Activated CD8-positive, alpha-beta T cell treated with anti-CD3 and anti-CD28 coated beads for 36 hours (primary cell): ENCODE results near the gene CDH23. TPM values are rescaled to one million over a fixed set of nuclear protein-coding genes. Genes with fewer than 3 reads are reported as not detected.

Source experiments
- ATAC-seq: fragments of 200-7000 bp; cut with Tn5 transposase; one replicate; pipeline ENCODE4 v1.10.0; 2021; ENCODE audit warnings: mild to moderate bottlenecking, moderate library complexity
- CTCF ChIA-PET: fragments of 350-600 bp; sonication (Branson Sonifier 250); formaldehyde crosslinking; loops from one replicate; lab custom pipeline; 2021; ENCODE audit warnings: antibody characterized with exemption; lab: Charles Lee
- POLR2A ChIA-PET: fragments of 350-600 bp; sonication (Branson Sonifier 250); formaldehyde crosslinking; loops from one replicate; lab custom pipeline; 2021; ENCODE audit warnings: antibody characterized with exemption; lab: Charles Lee
- DNase-seq: peaks from one replicate; pipeline ENCODE4 v3.0.0-alpha.2; 2020
- H3K27ac Mint-ChIP-seq: one replicate; pipeline ENCODE4 v1.8.0; 2021; ENCODE audit warnings: mild to moderate bottlenecking, mixed read lengths
- H3K27me3 Mint-ChIP-seq: one replicate; pipeline ENCODE4 v1.8.0; 2021; ENCODE audit warnings: mixed read lengths
- H3K36me3 Mint-ChIP-seq: one replicate; pipeline ENCODE4 v1.8.0; 2021; ENCODE audit warnings: low read depth, mixed read lengths
- H3K4me1 Mint-ChIP-seq: one replicate; pipeline ENCODE4 v1.8.0; 2021; ENCODE audit warnings: low read depth, mixed read lengths
- H3K4me3 Mint-ChIP-seq: one replicate; pipeline ENCODE4 v1.8.0; 2021; ENCODE audit warnings: mild to moderate bottlenecking, moderate library complexity, mixed read lengths
- H3K9me3 Mint-ChIP-seq: one replicate; pipeline ENCODE4 v1.8.0; 2021; ENCODE audit warnings: mixed read lengths
- CTCF ChIP-seq: fragments of 200-600 bp; IDR thresholded peaks from one replicate; pipeline ENCODE4 v1.8.0; 2022; ENCODE audit warnings: antibody characterized with exemption, mild to moderate bottlenecking
- intact Hi-C: fragments of 100-400 bp; cut with micrococcal nuclease; formaldehyde crosslinking; loops from one replicate; pipeline ENCODE4 v1.10.0; 2022
- total RNA-seq, 2 experiments: library from RNA; stranded (reverse); gene quantifications; one replicate each; pipeline ENCODE4 v1.2.3, GENCODE V29; 2021

CDH23 gene
- total RNA-seq, 2 experiments from 2014 or later = 2.4 to 2.7 TPM

GRCh38 chr10:71842856-71843686 is 446.4 kb downstream of the CDH23 start:
- Mint-ChIP-seq H3K27me3 (no peaks in the 10 kb centered on the region), H3K36me3 (no peaks in the 10 kb centered on the region), H3K4me1 (peaks cover 61% of the 10 kb centered on the region), H3K4me3 (no peak overlapping the region), H3K27ac (no peak overlapping the region), H3K9me3 (no peaks in the 10 kb centered on the region)
- POLR2A ChIA-PET = no interaction called here
- CTCF ChIA-PET = interaction anchor here (0.8 to 1.6 kb wide), 4 partner anchors 53 to 206 kb away, joined by 3 to 11 read pairs (median 3); no protein-coding TSS in a partner anchor
- DNase-seq (no peak), ATAC-seq (no peak)
- no peak for TF ChIP-seq CTCF
- intact Hi-C loops = no loop called here

- Mint-ChIP-seq H3K4me1 (peaks cover 61% of the 10 kb centered on the region), H3K27ac (no peak overlapping the region), H3K36me3 (no peaks in the 10 kb centered on the region), H3K4me3 (no peak overlapping the region), H3K9me3 (no peaks in the 10 kb centered on the region), H3K27me3 (no peaks in the 10 kb centered on the region)
- DNase-seq = no peak
- no peak for ATAC-seq
- CTCF ChIA-PET = interaction anchor here (1.9 kb wide), 1 partner anchor 53 kb away, joined by 12 read pairs; no protein-coding TSS in a partner anchor
- TF ChIP-seq CTCF = no peak
- POLR2A ChIA-PET = no interaction called here
- intact Hi-C loops = no loop called here
Observed at GRCh38 chr10:71844084-71844483, 447.4 kb downstream of the CDH23 start.

GRCh38 chr10:71844695-71845094 is 448.0 kb downstream of the CDH23 start:
- Mint-ChIP-seq H3K36me3 (no peaks in the 10 kb centered on the region), H3K4me1 (peaks cover 63% of the 10 kb centered on the region), H3K9me3 (no peaks in the 10 kb centered on the region), H3K4me3 (no peak overlapping the region), H3K27ac (no peak overlapping the region), H3K27me3 (no peaks in the 10 kb centered on the region)
- ChIA-PET CTCF (interaction anchor here (1.9 kb wide), 1 partner anchor 52 kb away, joined by 12 read pairs; no protein-coding TSS in a partner anchor), POLR2A (interaction anchor here (0.5 kb wide), 1 partner anchor 53 kb away, joined by 4 read pairs; no protein-coding TSS in a partner anchor)
- intact Hi-C loops = no loop called here
- ATAC-seq (no peak), DNase-seq (no peak)
- no peak for TF ChIP-seq CTCF

DNA sequence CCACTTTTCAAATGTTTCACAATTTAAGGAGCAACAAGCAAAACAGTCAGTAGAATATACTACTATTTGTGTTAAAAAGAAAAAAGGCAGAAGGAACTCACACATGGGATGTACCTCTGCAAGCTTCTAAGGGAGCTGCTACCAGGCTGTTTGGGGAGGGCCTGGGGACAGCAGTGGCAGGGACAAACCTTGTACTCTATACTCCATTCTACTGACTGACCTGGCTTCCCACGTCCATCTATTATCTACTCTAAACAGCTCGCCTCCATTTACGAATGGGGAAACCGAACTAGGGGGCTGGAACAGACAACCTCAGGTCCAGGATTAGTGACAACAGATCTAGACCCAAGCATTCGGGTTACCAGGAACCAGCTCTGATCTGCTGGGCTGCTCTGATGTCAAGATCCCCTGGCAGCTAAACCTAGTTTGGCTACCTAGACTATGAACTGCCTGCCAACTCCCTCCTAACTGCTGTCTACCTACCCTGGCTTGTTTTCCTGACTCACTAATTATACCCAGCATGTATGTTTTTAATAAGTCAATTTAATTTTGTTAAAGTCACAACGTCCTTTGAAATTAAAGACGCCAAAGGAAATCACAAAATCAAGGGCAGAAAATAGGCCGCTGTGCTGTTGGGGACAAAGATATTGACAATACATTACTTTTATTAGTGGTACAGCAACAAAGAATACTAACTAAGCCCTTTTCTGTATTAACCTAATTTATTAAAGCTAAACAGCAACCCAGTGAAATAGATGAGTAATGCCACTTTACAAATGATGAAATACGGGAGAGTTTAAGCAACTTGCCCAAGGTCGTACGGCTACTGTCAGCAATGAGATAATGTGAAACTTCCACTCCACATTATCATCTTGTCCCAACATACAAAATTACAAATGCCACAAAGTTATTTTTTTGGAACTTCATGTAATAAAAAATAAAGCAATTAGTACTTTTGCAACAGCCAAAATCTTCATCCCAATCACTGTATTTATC is 449.0 kb downstream of the CDH23 start:
- Mint-ChIP-seq H3K36me3 (no peaks in the 10 kb centered on the region), H3K4me3 (no peak overlapping the region), H3K4me1 (peaks cover 62% of the 10 kb centered on the region), H3K27me3 (no peaks in the 10 kb centered on the region), H3K9me3 (no peaks in the 10 kb centered on the region), H3K27ac (no peak overlapping the region)
- CTCF ChIA-PET = interaction anchor here (1.0 to 1.9 kb wide), 2 partner anchors 51 to 149 kb away, joined by 3 to 12 read pairs; no protein-coding TSS in a partner anchor
- TF ChIP-seq CTCF = no peak
- intact Hi-C loops = no loop called here
- POLR2A ChIA-PET = no interaction called here
- no peak for DNase-seq
- ATAC-seq = no peak
